Left lung (tissue), 10 donors: ENCODE measurements around the gene FAIM. TPM values are rescaled to one million over a fixed set of nuclear protein-coding genes. Genes with fewer than 3 reads are reported as not detected.

ENCODE experiments used
- ATAC-seq: fragments of 200-7000 bp; cut with Tn5 transposase; one replicate; pipeline ENCODE4 v1.9.1; 2020; ENCODE audit warnings: moderate library complexity
- DNase-seq, 4 donors: peaks; one replicate each; pipeline ENCODE4 v3.0.0-alpha.2; 2013 to 2020
- H3K27ac ChIP-seq, 2 donors: fragments of 200-600 bp; sonication (generic) in 1 of 2; one replicate each; pipeline versions ENCODE4 v1.5.0 to v1.8.0; 2020 to 2021
- H3K27me3 ChIP-seq, 2 donors: fragments of 200-600 bp; sonication (generic) in 1 of 2; one replicate each; pipeline versions ENCODE4 v1.5.0 to v1.8.0; 2020 to 2021
- H3K36me3 ChIP-seq, 2 donors: fragments of 200-600 bp; sonication (generic) in 1 of 2; one replicate each; pipeline versions ENCODE4 v1.5.0 to v1.8.0; 2020 to 2021
- H3K4me1 ChIP-seq, 2 donors: fragments of 200-600 bp; one replicate each; pipeline ENCODE4 v1.8.0; 2021
- H3K4me3 ChIP-seq, 2 donors: fragments of 200-600 bp; sonication (generic) in 1 of 2; one replicate each; pipeline versions ENCODE4 v1.5.0 to v1.8.0; 2020 to 2021; ENCODE audit warnings: mild to moderate bottlenecking in 1 of 2
- H3K9me3 ChIP-seq, 2 donors: fragments of 200-600 bp; sonication (generic) in 1 of 2; one replicate each; pipeline versions ENCODE4 v1.5.0 to v1.8.0; 2020 to 2021
- intact Hi-C, 2 donors: fragments of 100-400 bp; cut with DNase I; formaldehyde crosslinking; loops; one replicate each; pipeline versions ENCODE4 v1.11.2 to v1.14.2; 2022
- polyA plus RNA-seq, 6 donors: library from polyadenylated mRNA; unstranded; fragments of 120-200 nt; gene quantifications; one replicate each; pipeline ENCODE4 v1.2.1, GENCODE V29; 2013; ENCODE audit not compliant: insufficient read length in 6 of 6
- total RNA-seq, 2 donors: library from RNA; stranded (reverse); fragmentation: NEBNext Ultra II Directional; extraction: Animal tissue kit (Norgen Biotek cat#: 25700); gene quantifications; one replicate each; pipeline ENCODE4 v1.2.1, GENCODE V29; 2021
- TF ChIP-seq, protein P1 (sequence below), 2 donors: fragments of 200-600 bp; sonication (generic) in 1 of 2; IDR thresholded peaks; one replicate each; pipeline versions ENCODE4 v1.5.0 to v1.8.0; 2021; ENCODE audit warnings: antibody characterized with exemption in 2 of 2
- donor health status: DM: no; HTN: yes; CAD: no.
- donor health status: DM: no; HTN: no; CAD: no.

The FAIM gene
- total and polyA plus RNA-seq, 8 donors = 11.6 to 38.5 (median 34.2) TPM

DNA sequence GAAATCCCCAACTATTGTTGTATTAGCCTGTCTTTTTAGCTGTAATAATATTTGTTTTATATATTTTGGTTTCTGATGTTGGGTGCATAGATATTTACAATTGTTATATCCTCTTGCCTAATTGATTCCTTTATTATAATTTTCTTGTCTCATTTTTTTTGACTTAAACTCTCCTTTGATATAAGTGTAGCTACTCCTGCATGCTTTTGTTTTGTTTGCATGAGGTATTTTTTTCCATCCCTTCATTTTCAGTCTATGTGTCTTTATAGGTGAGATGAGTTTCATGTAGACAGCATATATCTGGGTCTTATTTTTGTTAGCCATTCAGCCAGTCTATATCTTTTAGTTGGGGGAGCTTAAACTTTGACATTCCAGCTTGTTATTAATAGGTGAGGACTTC is 37.4 kb downstream of the FAIM start:
- Histone ChIP-seq H3K27me3 (no peaks in the 10 kb centered on the region), H3K27ac (no peak overlapping the region), H3K9me3 (peaks cover 0 to 66% of the 10 kb centered on the region in 2 donors), H3K36me3 (peaks cover 0 to 27% of the 10 kb centered on the region in 2 donors), H3K4me3 (no peak overlapping the region), H3K4me1 (no peaks in the 10 kb centered on the region)
- TF ChIP-seq, protein P1, sequence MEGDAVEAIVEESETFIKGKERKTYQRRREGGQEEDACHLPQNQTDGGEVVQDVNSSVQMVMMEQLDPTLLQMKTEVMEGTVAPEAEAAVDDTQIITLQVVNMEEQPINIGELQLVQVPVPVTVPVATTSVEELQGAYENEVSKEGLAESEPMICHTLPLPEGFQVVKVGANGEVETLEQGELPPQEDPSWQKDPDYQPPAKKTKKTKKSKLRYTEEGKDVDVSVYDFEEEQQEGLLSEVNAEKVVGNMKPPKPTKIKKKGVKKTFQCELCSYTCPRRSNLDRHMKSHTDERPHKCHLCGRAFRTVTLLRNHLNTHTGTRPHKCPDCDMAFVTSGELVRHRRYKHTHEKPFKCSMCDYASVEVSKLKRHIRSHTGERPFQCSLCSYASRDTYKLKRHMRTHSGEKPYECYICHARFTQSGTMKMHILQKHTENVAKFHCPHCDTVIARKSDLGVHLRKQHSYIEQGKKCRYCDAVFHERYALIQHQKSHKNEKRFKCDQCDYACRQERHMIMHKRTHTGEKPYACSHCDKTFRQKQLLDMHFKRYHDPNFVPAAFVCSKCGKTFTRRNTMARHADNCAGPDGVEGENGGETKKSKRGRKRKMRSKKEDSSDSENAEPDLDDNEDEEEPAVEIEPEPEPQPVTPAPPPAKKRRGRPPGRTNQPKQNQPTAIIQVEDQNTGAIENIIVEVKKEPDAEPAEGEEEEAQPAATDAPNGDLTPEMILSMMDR (IDR thresholded peaks at IDR 0.05) = no peak
- DNase-seq = no peak
- ATAC-seq = no peak
- intact Hi-C loops = no loop called here

DNA sequence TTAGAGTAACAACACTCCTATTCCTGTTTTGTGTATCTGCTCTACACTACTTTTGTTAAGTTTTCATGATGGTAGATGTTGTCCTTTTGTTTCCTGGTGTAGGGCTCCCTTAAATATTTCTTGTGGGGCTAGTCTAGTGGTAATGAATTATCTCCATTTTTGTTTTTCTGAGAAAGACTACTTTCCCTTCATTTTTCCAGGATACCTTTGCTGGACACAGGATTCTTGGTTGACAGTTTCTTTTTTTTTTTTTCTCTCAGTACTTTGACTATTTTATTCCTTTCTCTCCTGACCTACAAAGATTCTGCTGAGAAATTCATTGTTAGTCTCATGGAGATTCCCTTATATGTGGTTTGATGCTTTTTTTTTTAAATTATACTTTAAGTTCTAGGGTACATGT is 37.9 kb downstream of the FAIM start:
- no peak overlapping the region for H3K4me3 ChIP-seq
- ATAC-seq (no peak), DNase-seq (no peak)
- TF ChIP-seq, protein P1 (IDR thresholded peaks at IDR 0.05) = no peak
- H3K9me3 ChIP-seq = peaks cover 0 to 63% of the 10 kb centered on the region in 2 donors
- H3K4me1 ChIP-seq = no peaks in the 10 kb centered on the region
- intact Hi-C loops = no loop called here
- no peaks in the 10 kb centered on the region for H3K27me3 ChIP-seq
- peaks cover 0 to 33% of the 10 kb centered on the region in 2 donors for H3K36me3 ChIP-seq
- no peak overlapping the region for H3K27ac ChIP-seq

DNA sequence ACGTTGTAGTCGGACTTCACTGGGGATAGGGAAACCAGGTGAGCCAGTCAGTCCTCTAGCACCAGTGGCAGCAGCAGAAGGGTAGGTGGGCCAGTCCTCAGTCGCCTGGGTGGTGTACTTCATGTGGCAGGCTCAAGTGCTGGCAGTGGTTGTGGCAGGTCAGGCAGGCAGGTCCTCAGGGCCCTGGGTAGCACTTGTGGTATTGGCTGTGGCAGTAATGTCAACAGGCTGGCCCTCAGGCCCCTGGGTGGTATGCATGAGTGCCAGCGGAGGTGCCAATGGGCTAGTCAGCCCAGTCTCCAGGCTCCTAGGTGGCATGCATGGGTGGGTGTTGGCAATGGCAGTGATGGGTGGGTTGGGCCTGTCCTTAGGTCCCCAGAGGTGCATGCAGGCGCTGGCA is 40.6 kb downstream of the FAIM start:
- TF ChIP-seq, protein P1 (IDR thresholded peaks at IDR 0.05) = no peak
- ATAC-seq (no peak), DNase-seq (no peak)
- no peaks in the 10 kb centered on the region for H3K4me1 ChIP-seq
- H3K27me3 ChIP-seq = no peaks in the 10 kb centered on the region
- peaks cover 0 to 54% of the 10 kb centered on the region in 2 donors for H3K36me3 ChIP-seq
- intact Hi-C loops = no loop called here
- peaks cover 0 to 39% of the 10 kb centered on the region in 2 donors for H3K9me3 ChIP-seq
- H3K4me3 ChIP-seq = no peak overlapping the region
- H3K27ac ChIP-seq = no peak overlapping the region

DNA sequence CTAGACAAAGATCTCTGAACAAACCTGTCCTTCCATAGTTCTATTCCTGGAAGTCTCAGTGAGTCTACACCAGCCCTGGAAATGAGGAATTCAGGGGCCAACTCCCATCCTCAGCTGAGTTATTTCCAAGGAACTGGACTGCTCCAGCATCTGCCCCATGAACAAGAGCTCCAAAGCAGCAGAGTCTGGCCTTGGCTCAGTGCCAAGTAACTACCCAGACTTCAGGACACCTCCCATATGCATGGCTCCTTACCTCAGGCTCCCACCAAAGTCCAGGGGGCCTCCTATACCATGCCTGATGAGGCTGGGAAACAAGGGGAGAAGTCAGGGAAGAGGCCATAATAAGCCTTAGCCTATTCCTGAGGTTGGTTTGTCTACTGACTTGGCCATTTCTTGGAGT is 45.0 kb downstream of the FAIM start:
- Histone ChIP-seq H3K9me3 (peaks cover 0 to 3% of the 10 kb centered on the region in 2 donors), H3K27me3 (no peaks in the 10 kb centered on the region), H3K4me1 (no peaks in the 10 kb centered on the region), H3K27ac (no peak overlapping the region), H3K36me3 (peaks cover 0 to 95% of the 10 kb centered on the region in 2 donors), H3K4me3 (no peak overlapping the region)
- intact Hi-C loops = no loop called here
- ATAC-seq (no peak), DNase-seq (no peak)
- TF ChIP-seq, protein P1 (IDR thresholded peaks at IDR 0.05) = no peak

DNA sequence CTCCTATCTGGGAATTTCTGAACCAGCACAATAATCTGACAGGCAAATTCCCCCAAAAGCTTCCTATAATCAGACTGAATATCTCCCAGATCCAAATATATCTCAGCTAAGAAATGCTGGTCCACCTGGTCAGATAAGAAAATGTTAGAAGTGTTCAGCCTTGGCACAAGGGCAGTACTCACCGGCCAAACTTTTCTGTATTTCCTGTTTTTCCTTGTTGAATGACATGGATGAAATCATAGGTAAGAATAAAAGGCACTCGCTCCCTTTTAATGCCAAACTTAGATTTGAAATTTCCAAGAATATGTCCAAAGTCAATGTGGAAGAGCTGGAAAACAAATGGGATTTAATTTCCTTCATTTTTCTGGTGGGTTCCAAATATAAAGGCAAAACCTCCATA is 48.9 kb downstream of the FAIM start:
- no peak overlapping the region for H3K4me3 ChIP-seq
- H3K9me3 ChIP-seq = no peaks in the 10 kb centered on the region
- ATAC-seq (no peak), DNase-seq (no peak)
- H3K27me3 ChIP-seq = no peaks in the 10 kb centered on the region
- H3K27ac ChIP-seq = no peak overlapping the region
- H3K36me3 ChIP-seq = peaks cover 0 to 83% of the 10 kb centered on the region in 2 donors
- TF ChIP-seq, protein P1 (IDR thresholded peaks at IDR 0.05) = no peak
- no peaks in the 10 kb centered on the region for H3K4me1 ChIP-seq
- intact Hi-C loops = no loop called here
